MG63 (cell line): ENCODE data around the gene SRSF6. TPM values are rescaled to one million over a fixed set of nuclear protein-coding genes. Genes with fewer than 3 reads are reported as not detected.
"Not testable (repeated sequence)": the region's sequence is repeated elsewhere in the genome, so short reads cannot be mapped to it uniquely, and the experiment has no call there.

Experiments used
- DNase-seq: peaks from one replicate; pipeline ENCODE4 v3.0.0-alpha.2; 2020
- H3K27me3 ChIP-seq: fragments of 250-450 bp; sonication (Bioruptor Pico); 2 replicates; pipeline ENCODE4 v1.5.1; 2020; ENCODE audit warnings: mild to moderate bottlenecking, moderate library complexity
- H3K36me3 ChIP-seq: fragments of 250-450 bp; sonication (Bioruptor Pico); 2 replicates; pipeline ENCODE4 v1.5.1; 2020; ENCODE audit warnings: mild to moderate bottlenecking, moderate library complexity
- H3K4me3 ChIP-seq: fragments of 250-450 bp; sonication (Bioruptor Pico); 2 replicates; pipeline ENCODE4 v1.5.1; 2020; ENCODE audit warnings: mild to moderate bottlenecking, moderate library complexity
- H3K9me3 ChIP-seq: fragments of 250-450 bp; sonication (Bioruptor Pico); 2 replicates; pipeline ENCODE4 v1.5.1; 2020; ENCODE audit warnings: mild to moderate bottlenecking, moderate library complexity
- total RNA-seq: library from RNA; depleted of rRNA; stranded (reverse); fragments of >200 nt; shearing (Covaris generic); gene quantifications from 2 replicates; pipeline ENCODE4 v1.2.3, GENCODE V29; 2014; ENCODE audit warnings: low replicate concordance; rRNA removed

SRSF6 gene
- 16.3 and 22.1 TPM in 2 replicates for total RNA-seq

GRCh38 chr20:43457640-43458421 lies at the start of gene SRSF6:
SRSF6 (plus strand) TSS chr20:43457896; CDS start chr20:43458034, 138 bp downstream.
- H3K4me3 ChIP-seq = peak within 1 kb of the TSS; percentile 100
- peaks cover 42% of the 10 kb centered on the region for H3K36me3 ChIP-seq
- H3K27me3 ChIP-seq = no peaks in the 10 kb centered on the region; the same call in 1 of the 2 replicates
- peak; percentile 94 for DNase-seq
- peaks cover 2% of the 10 kb centered on the region; the same call in 1 of the 2 replicates for H3K9me3 ChIP-seq

- Histone ChIP-seq H3K9me3 (peaks cover 11% of the 10 kb centered on the region), H3K36me3 (no peaks in the 10 kb centered on the region), H3K4me3 (no peak overlapping the region), H3K27me3 (peaks cover 13% of the 10 kb centered on the region)
- DNase-seq = peak; percentile 28
Observed at GRCh38 chr20:43408848-43409576, 48.7 kb upstream of the SRSF6 start.

GRCh38 chr20:43409577-43409913 lies 48.2 kb upstream of the SRSF6 start:
- Histone ChIP-seq H3K4me3 (no peak overlapping the region), H3K36me3 (no peaks in the 10 kb centered on the region), H3K27me3 (peaks cover 13% of the 10 kb centered on the region), H3K9me3 (peaks cover 11% of the 10 kb centered on the region)
- no peak for DNase-seq

GRCh38 chr20:43415661-43416430 lies 41.9 kb upstream of the SRSF6 start:
- Histone ChIP-seq H3K27me3 (no peaks in the 10 kb centered on the region; the same call in 1 of the 2 replicates), H3K9me3 (peaks cover 17% of the 10 kb centered on the region), H3K36me3 (no peaks in the 10 kb centered on the region), H3K4me3 (no peak overlapping the region)
- no peak for DNase-seq

GRCh38 chr20:43416591-43417228 lies 41.0 kb upstream of the SRSF6 start:
- DNase-seq = no peak
- H3K9me3 ChIP-seq = peaks cover 16% of the 10 kb centered on the region
- H3K36me3 ChIP-seq = no peaks in the 10 kb centered on the region
- no peak overlapping the region for H3K4me3 ChIP-seq
- no peaks in the 10 kb centered on the region for H3K27me3 ChIP-seq

- H3K4me3 ChIP-seq = no peak overlapping the region
- H3K27me3 ChIP-seq = peaks cover 14% of the 10 kb centered on the region
- H3K36me3 ChIP-seq = no peaks in the 10 kb centered on the region
- peaks cover 16% of the 10 kb centered on the region for H3K9me3 ChIP-seq
- DNase-seq = no peak
Observed at GRCh38 chr20:43420192-43420591, 37.5 kb upstream of the SRSF6 start.

- not testable (repeated sequence) for DNase-seq, H3K4me3 ChIP-seq, H3K36me3 ChIP-seq
- peaks cover 20% of the 10 kb centered on the region for H3K27me3 ChIP-seq
- peaks cover 16% of the 10 kb centered on the region for H3K9me3 ChIP-seq
Observed at GRCh38 chr20:43420913-43421312, 36.8 kb upstream of the SRSF6 start.

- no peak overlapping the region for H3K4me3 ChIP-seq
- no peak for DNase-seq
- peaks cover 30% of the 10 kb centered on the region for H3K27me3 ChIP-seq
- no peaks in the 10 kb centered on the region for H3K36me3 ChIP-seq
- H3K9me3 ChIP-seq = no peaks in the 10 kb centered on the region
Observed at GRCh38 chr20:43426172-43426571, 31.5 kb upstream of the SRSF6 start.

- Histone ChIP-seq H3K9me3 (no peaks in the 10 kb centered on the region; the same call in 1 of the 2 replicates), H3K36me3 (no peaks in the 10 kb centered on the region), H3K27me3 (peaks cover 13% of the 10 kb centered on the region), H3K4me3 (no peak overlapping the region)
- DNase-seq = no peak
Observed at GRCh38 chr20:43430265-43431133, 27.2 kb upstream of the SRSF6 start.

GRCh38 chr20:43431134-43431519 lies 26.6 kb upstream of the SRSF6 start:
- no peaks in the 10 kb centered on the region; the same call in 1 of the 2 replicates for H3K9me3 ChIP-seq
- H3K27me3 ChIP-seq = peaks cover 10% of the 10 kb centered on the region
- H3K36me3 ChIP-seq = no peaks in the 10 kb centered on the region
- no peak for DNase-seq
- H3K4me3 ChIP-seq = no peak overlapping the region

- Histone ChIP-seq H3K9me3 (no peaks in the 10 kb centered on the region; the same call in 1 of the 2 replicates), H3K27me3 (peaks cover 8% of the 10 kb centered on the region; the same call in 1 of the 2 replicates), H3K36me3 (no peaks in the 10 kb centered on the region), H3K4me3 (no peak overlapping the region)
- DNase-seq = no peak
Observed at GRCh38 chr20:43432498-43432897, 25.2 kb upstream of the SRSF6 start.

- H3K9me3 ChIP-seq = no peaks in the 10 kb centered on the region; the same call in 1 of the 2 replicates
- no peak overlapping the region for H3K4me3 ChIP-seq
Observed at GRCh38 chr20:43433250-43433854, 24.3 kb upstream of the SRSF6 start.

GRCh38 chr20:43434565-43434964 lies 23.1 kb upstream of the SRSF6 start:
- H3K36me3 ChIP-seq = no peaks in the 10 kb centered on the region
- DNase-seq = no peak
- no peaks in the 10 kb centered on the region; the same call in 1 of the 2 replicates for H3K9me3 ChIP-seq
- H3K27me3 ChIP-seq = peaks cover 8% of the 10 kb centered on the region; the same call in 1 of the 2 replicates
- no peak overlapping the region for H3K4me3 ChIP-seq

More at GRCh38 chr20:43433250-43433854, 24.3 kb upstream of the SRSF6 start:
- H3K27me3 ChIP-seq = peaks cover 8% of the 10 kb centered on the region; the same call in 1 of the 2 replicates
- no peaks in the 10 kb centered on the region for H3K36me3 ChIP-seq
- no peak for DNase-seq

GRCh38 chr20:43438578-43439316 lies 18.9 kb upstream of the SRSF6 start:
- H3K27me3 ChIP-seq = peaks cover 8% of the 10 kb centered on the region; the same call in 1 of the 2 replicates
- H3K36me3 ChIP-seq = no peaks in the 10 kb centered on the region
- DNase-seq = no peak
- no peaks in the 10 kb centered on the region for H3K9me3 ChIP-seq
- H3K4me3 ChIP-seq = no peak overlapping the region
